Skeletal muscle tissue (tissue), 4 donors: Measurements from ENCODE around the gene PSTPIP1. TPM values are rescaled to one million over a fixed set of nuclear protein-coding genes. Genes with fewer than 3 reads are reported as not detected.

ENCODE experiments used
- H3K27ac ChIP-seq: one replicate; pipeline ENCODE4 v1.7.0; 2013; ENCODE audit warnings: mild to moderate bottlenecking, low read depth, low read length, inconsistent platforms
- H3K27me3 ChIP-seq, 3 donors: one replicate each; pipeline ENCODE4 v1.7.0; 2013; ENCODE audit warnings: low read length in 3 of 3; ENCODE audit not compliant: control insufficient read depth in 3 of 3, insufficient read depth in 3 of 3
- H3K36me3 ChIP-seq, 3 donors: one replicate each; pipeline ENCODE4 v1.7.0; 2013; ENCODE audit warnings: low read length in 3 of 3; ENCODE audit not compliant: control insufficient read depth in 3 of 3, insufficient read depth in 3 of 3
- H3K4me1 ChIP-seq, 3 donors: one replicate each; pipeline ENCODE4 v1.7.0; 2013; ENCODE audit warnings: low read length in 3 of 3, mild to moderate bottlenecking in 3 of 3; ENCODE audit not compliant: control insufficient read depth in 3 of 3, insufficient read depth in 3 of 3
- H3K4me3 ChIP-seq, 3 donors: one replicate each; pipeline ENCODE4 v1.7.0; 2013; ENCODE audit warnings: low read length in 3 of 3
- H3K9ac ChIP-seq, 3 donors: one replicate each; pipeline ENCODE4 v1.7.0; 2013; ENCODE audit warnings: low read length in 3 of 3, mild to moderate bottlenecking in 3 of 3, moderate library complexity in 2 of 3, low read depth in 1 of 3
- H3K9me3 ChIP-seq, 3 donors: one replicate each; pipeline ENCODE4 v1.7.0; 2013; ENCODE audit warnings: low read length in 3 of 3; ENCODE audit not compliant: control insufficient read depth in 3 of 3
- total RNA-seq: library from RNA; depleted of rRNA; stranded (reverse); fragments of >200 nt; gene quantifications from one replicate; pipeline ENCODE4 v1.2.3, GENCODE V29; 2014
- donor health status: Osteomylitis.

PSTPIP1 gene
- total RNA-seq, 1 donor from 2014 or later, result 2.1 TPM

GRCh38 chr15:77017091-77017660 lies 22.2 kb downstream of the PSTPIP1 start:
- no peak overlapping the region for H3K27ac ChIP-seq
- H3K4me3 ChIP-seq, result no peak overlapping the region
- H3K4me1 ChIP-seq, result peaks cover 0 to 15% (median 14%) of the 10 kb centered on the region in 3 donors
- H3K9ac ChIP-seq, result no peak overlapping the region
- no peaks in the 10 kb centered on the region for H3K36me3 ChIP-seq
- H3K27me3 ChIP-seq, result peaks cover 0 to 4% (median 0%) of the 10 kb centered on the region in 3 donors
- H3K9me3 ChIP-seq, result no peaks in the 10 kb centered on the region

- Histone ChIP-seq H3K4me3 (no peak overlapping the region), H3K9ac (no peak overlapping the region), H3K36me3 (no peaks in the 10 kb centered on the region), H3K9me3 (no peaks in the 10 kb centered on the region), H3K4me1 (peaks cover 0 to 15% (median 14%) of the 10 kb centered on the region in 3 donors), H3K27ac (no peak overlapping the region), H3K27me3 (peaks cover 0 to 4% (median 0%) of the 10 kb centered on the region in 3 donors)
These were observed 23.1 kb downstream of the PSTPIP1 start for GRCh38 chr15:77017761-77018720.

GRCh38 chr15:77018796-77019505 lies 24.0 kb downstream of the PSTPIP1 start:
- Histone ChIP-seq H3K27me3 (peaks cover 0 to 4% (median 0%) of the 10 kb centered on the region in 3 donors), H3K27ac (no peak overlapping the region), H3K4me3 (no peak overlapping the region), H3K9ac (no peak overlapping the region), H3K36me3 (no peaks in the 10 kb centered on the region), H3K9me3 (no peaks in the 10 kb centered on the region), H3K4me1 (peaks cover 0 to 15% (median 14%) of the 10 kb centered on the region in 3 donors)

GRCh38 chr15:77019521-77020331 lies 24.8 kb downstream of the PSTPIP1 start:
- Histone ChIP-seq H3K9ac (no peak overlapping the region), H3K27me3 (peaks cover 0 to 4% (median 0%) of the 10 kb centered on the region in 3 donors), H3K27ac (no peak overlapping the region), H3K36me3 (no peaks in the 10 kb centered on the region), H3K9me3 (no peaks in the 10 kb centered on the region), H3K4me1 (peaks cover 0 to 16% (median 11%) of the 10 kb centered on the region in 3 donors), H3K4me3 (no peak overlapping the region)

- Histone ChIP-seq H3K36me3 (no peaks in the 10 kb centered on the region), H3K9me3 (no peaks in the 10 kb centered on the region), H3K9ac (no peak overlapping the region), H3K27ac (no peak overlapping the region), H3K4me1 (peaks cover 0 to 14% (median 9%) of the 10 kb centered on the region in 3 donors), H3K27me3 (peaks cover 0 to 4% (median 0%) of the 10 kb centered on the region in 3 donors), H3K4me3 (no peak overlapping the region)
These were observed 25.6 kb downstream of the PSTPIP1 start for GRCh38 chr15:77020348-77021087.

GRCh38 chr15:77021088-77021481 lies 26.2 kb downstream of the PSTPIP1 start:
- Histone ChIP-seq H3K27ac (no peak overlapping the region), H3K9ac (no peak overlapping the region), H3K36me3 (no peaks in the 10 kb centered on the region), H3K4me1 (peaks cover 0 to 14% (median 11%) of the 10 kb centered on the region in 3 donors), H3K27me3 (peaks cover 0 to 4% (median 0%) of the 10 kb centered on the region in 3 donors), H3K4me3 (no peak overlapping the region), H3K9me3 (no peaks in the 10 kb centered on the region)

- Histone ChIP-seq H3K9ac (peak overlapping the region in 1 of 3 donors; percentile 9), H3K4me1 (peaks cover 0 to 18% (median 16%) of the 10 kb centered on the region in 3 donors), H3K4me3 (no peak overlapping the region), H3K9me3 (no peaks in the 10 kb centered on the region), H3K36me3 (no peaks in the 10 kb centered on the region), H3K27ac (no peak overlapping the region), H3K27me3 (peaks cover 0 to 4% (median 0%) of the 10 kb centered on the region in 3 donors)
These were observed 27.0 kb downstream of the PSTPIP1 start for GRCh38 chr15:77021803-77022381.

- peaks cover 0 to 27% (median 16%) of the 10 kb centered on the region in 3 donors for H3K4me1 ChIP-seq
- H3K36me3 ChIP-seq, result no peaks in the 10 kb centered on the region
- no peaks in the 10 kb centered on the region for H3K9me3 ChIP-seq
- H3K27me3 ChIP-seq, result no peaks in the 10 kb centered on the region
- no peak overlapping the region for H3K4me3 ChIP-seq
- H3K27ac ChIP-seq, result no peak overlapping the region
- H3K9ac ChIP-seq, result no peak overlapping the region
These were observed 28.0 kb downstream of the PSTPIP1 start for GRCh38 chr15:77022646-77023575.
